Psoas muscle (tissue), 8 donors: ENCODE results near the gene ALKBH6. TPM values are rescaled to one million over a fixed set of nuclear protein-coding genes. Genes with fewer than 3 reads are reported as not detected.

Experiments used
- ATAC-seq, 4 donors: fragments of 200-7000 bp; cut with Tn5 transposase; one replicate each; pipeline ENCODE4 v1.9.1; 2020; ENCODE audit warnings: moderate library complexity in 3 of 4, mild to moderate bottlenecking in 2 of 4
- DNase-seq, 2 donors: peaks; one replicate each; pipeline ENCODE4 v3.0.0-alpha.2; 2020
- H3K27ac ChIP-seq: fragments of 200-600 bp; one replicate; pipeline ENCODE4 v1.8.0; 2022
- H3K27me3 ChIP-seq, 3 donors: fragments of 200-600 bp in 1 of 3; one replicate each; pipeline versions ENCODE4 v1.6.1 to v1.8.0; 2013 to 2022; ENCODE audit warnings: low read length in 2 of 3, mild to moderate bottlenecking in 2 of 3, moderate library complexity in 1 of 3; ENCODE audit not compliant: insufficient read depth in 3 of 3
- H3K36me3 ChIP-seq, 2 donors: fragments of 200-600 bp in 1 of 2; one replicate each; pipeline versions ENCODE4 v1.6.1 to v1.8.0; 2013 to 2022; ENCODE audit warnings: low read depth in 1 of 2, mild to moderate bottlenecking in 1 of 2, moderate library complexity in 1 of 2; ENCODE audit not compliant: insufficient read depth in 1 of 2
- H3K4me1 ChIP-seq: fragments of 200-600 bp; one replicate; pipeline ENCODE4 v1.8.0; 2022
- H3K4me3 ChIP-seq: fragments of 200-600 bp; one replicate; pipeline ENCODE4 v1.8.0; 2022; ENCODE audit warnings: mild to moderate bottlenecking
- H3K9me3 ChIP-seq: fragments of 200-600 bp; one replicate; pipeline ENCODE4 v1.8.0; 2022
- CTCF ChIP-seq: fragments of 200-600 bp; IDR thresholded peaks from one replicate; pipeline ENCODE4 v1.8.0; 2022; ENCODE audit warnings: antibody characterized with exemption
- WGBS, 3 donors: extraction: QIAGEN DNeasy Blood & Tissue Kit; methylation state at CpG; one replicate each; pipeline versions ENCODE4 v1.1.6 to v1.1.7; 2013; 5-methylcytosine and 5-hydroxymethylcytosine counted together
- intact Hi-C, 2 donors: fragments of 100-400 bp; cut with DNase I; formaldehyde crosslinking; loops; one replicate each; pipeline versions ENCODE4 v1.11.0 to v1.14.2; 2022
- polyA plus RNA-seq, 3 donors: library from polyadenylated mRNA; stranded (reverse); fragments of 200-250 nt; gene quantifications; one replicate each; pipeline ENCODE4 v1.2.3, GENCODE V29; 2013
- total RNA-seq, 4 donors: library from RNA; stranded (reverse); fragmentation: NEBNext Ultra II Directional in 2 of 4; extraction: Animal tissue kit (Norgen Biotek cat#: 25700) in 2 of 4; gene quantifications; one replicate each; pipeline versions ENCODE4 v1.2.1 to v1.2.4, GENCODE V29; 2021 to 2023
- donor health status: healthy with polysubstance abuse.
- donor health status: DM: no; HTN: no; CAD: no; lungs with moderate emphysema.
- donor health status: Bipolar disorder and iron deficiency.
- donor health status: healthy.
- donor health status: DM: yes; HTN: yes; CAD: no.
- donor health status: DM: no; HTN: no; CAD: no.
- donor health status: DM: no; HTN: no; CAD: no.
- donor health status: DM: yes; HTN: yes; CAD: no.

ALKBH6 gene
- total and polyA plus RNA-seq, 7 donors, result 7.1 to 22.3 (median 10.9) TPM

- TF ChIP-seq CTCF, result no peak
- Histone ChIP-seq H3K36me3 (peaks cover 0 to 8% of the 10 kb centered on the region in 2 donors), H3K4me1 (peaks cover 4% of the 10 kb centered on the region), H3K9me3 (no peaks in the 10 kb centered on the region), H3K4me3 (no peak overlapping the region), H3K27ac (no peak overlapping the region), H3K27me3 (peaks cover 0 to 12% (median 0%) of the 10 kb centered on the region in 3 donors)
- no peak for ATAC-seq
- DNase-seq, result peak in 1 of 2 donors; percentile 8
- 89 to 93% (median 93%) methylated on average over 6 of the region's 6 CpGs for WGBS, 3 donors
- intact Hi-C loops, result no loop called here
These were observed 17.3 kb upstream of the ALKBH6 start for GRCh38 chr19:36031308-36031707.

- Histone ChIP-seq H3K36me3 (peaks cover 0 to 7% of the 10 kb centered on the region in 2 donors), H3K27me3 (peaks cover 0 to 12% (median 0%) of the 10 kb centered on the region in 3 donors), H3K27ac (no peak overlapping the region), H3K9me3 (no peaks in the 10 kb centered on the region), H3K4me3 (no peak overlapping the region), H3K4me1 (peaks cover 4% of the 10 kb centered on the region)
- ATAC-seq, result no peak
- DNase-seq, result peak in 1 of 2 donors; percentile 1
- TF ChIP-seq CTCF, result no peak
- whole genome bisulfite sequencing, 3 donors, result 63 to 66% (median 65%) methylated on average over 8 of the region's 8 CpGs
- intact Hi-C loops, result no loop called here
These were observed 16.5 kb upstream of the ALKBH6 start for GRCh38 chr19:36030264-36031148.

GRCh38 chr19:36028313-36029041 lies 14.5 kb upstream of the ALKBH6 start:
- Histone ChIP-seq H3K4me1 (peaks cover 4% of the 10 kb centered on the region), H3K36me3 (no peaks in the 10 kb centered on the region), H3K27me3 (peaks cover 0 to 11% (median 0%) of the 10 kb centered on the region in 3 donors), H3K4me3 (no peak overlapping the region), H3K9me3 (no peaks in the 10 kb centered on the region), H3K27ac (no peak overlapping the region)
- WGBS, 3 donors, result 67 to 79% (median 74%) methylated on average over 9 to 10 of the region's 10 CpGs
- ATAC-seq (no peak), DNase-seq (no peak)
- no peak for TF ChIP-seq CTCF
- intact Hi-C loops, result no loop called here

GRCh38 chr19:36027696-36028095 lies 13.7 kb upstream of the ALKBH6 start:
- H3K27ac ChIP-seq, result no peak overlapping the region
- ATAC-seq (no peak), DNase-seq (no peak)
- H3K4me1 ChIP-seq, result peaks cover 4% of the 10 kb centered on the region
- intact Hi-C loops, result no loop called here
- no peak overlapping the region for H3K4me3 ChIP-seq
- no peak for TF ChIP-seq CTCF
- WGBS, 3 donors, result 95 to 97% (median 97%) methylated on average over 6 of the region's 6 CpGs
- H3K27me3 ChIP-seq, result peaks cover 0 to 4% (median 0%) of the 10 kb centered on the region in 3 donors
- H3K36me3 ChIP-seq, result no peaks in the 10 kb centered on the region
- H3K9me3 ChIP-seq, result no peaks in the 10 kb centered on the region
